HG03342 (cell line): ENCODE results near the gene RNF114.
"Not testable (repeated sequence)": the region's sequence is repeated elsewhere in the genome, so short reads cannot be mapped to it uniquely, and the experiment has no call there.

Experiments used
- ATAC-seq: cut with Tn5 transposase; IDR thresholded peaks from one replicate; pipeline ENCODE4 v1.9.1; 2021; ENCODE audit warnings: mild to moderate bottlenecking, moderate library complexity; ENCODE audit not compliant: unreplicated experiment

Gene RNF114

GRCh38 chr20:49936153-49937026 lies at the start of gene RNF114:
Gene RNF114 (plus strand): TSS chr20:49936397. CDS start chr20:49936413, 16 bp downstream.
- ATAC-seq = peak; percentile 61

GRCh38 chr20:49886571-49887213 lies 49.5 kb upstream of the RNF114 start:
- ATAC-seq = no peak

- ATAC-seq = no peak
These were observed 48.7 kb upstream of the RNF114 start for GRCh38 chr20:49887251-49888211.

- ATAC-seq = no peak
These were observed 47.8 kb upstream of the RNF114 start for GRCh38 chr20:49888212-49889000.

GRCh38 chr20:49889001-49889934 lies 46.9 kb upstream of the RNF114 start:
- ATAC-seq = no peak

- ATAC-seq = no peak
These were observed 46.3 kb upstream of the RNF114 start for GRCh38 chr20:49889935-49890333.

- ATAC-seq = no peak
These were observed 45.5 kb upstream of the RNF114 start for GRCh38 chr20:49890471-49891361.

GRCh38 chr20:49891476-49892110 lies 44.6 kb upstream of the RNF114 start:
- ATAC-seq = no peak

GRCh38 chr20:49892260-49892659 lies 43.9 kb upstream of the RNF114 start:
- no peak for ATAC-seq

GRCh38 chr20:49892817-49893216 lies 43.4 kb upstream of the RNF114 start:
- ATAC-seq = no peak

GRCh38 chr20:49893242-49894072 lies 42.7 kb upstream of the RNF114 start:
- ATAC-seq = no peak

- ATAC-seq = no peak
These were observed 42.1 kb upstream of the RNF114 start for GRCh38 chr20:49894073-49894470.

GRCh38 chr20:49895474-49896093 lies 40.6 kb upstream of the RNF114 start:
- ATAC-seq = not testable (repeated sequence)

GRCh38 chr20:49896204-49896603 lies 40.0 kb upstream of the RNF114 start:
- ATAC-seq = no peak

- ATAC-seq = no peak
These were observed 36.4 kb upstream of the RNF114 start for GRCh38 chr20:49899541-49900383.
